Nephron progenitor cell (in vitro differentiated cells): ENCODE results near the gene ATXN7L3B.
"Not testable (repeated sequence)": the region's sequence is repeated elsewhere in the genome, so short reads cannot be mapped to it uniquely, and the experiment has no call there.

Source experiments
- DNase-seq: peaks from one replicate; pipeline ENCODE4 v3.0.0; 2021
- H3K27ac Mint-ChIP-seq: 2 replicates; pipeline ENCODE4 v1.8.0; 2021; ENCODE audit warnings: mild to moderate bottlenecking, moderate library complexity, mixed read lengths
- H3K27me3 Mint-ChIP-seq: 2 replicates; pipeline ENCODE4 v1.8.0; 2021; ENCODE audit warnings: mild to moderate bottlenecking, low read depth, mixed read lengths; ENCODE audit not compliant: poor library complexity
- H3K36me3 Mint-ChIP-seq: 2 replicates; pipeline ENCODE4 v1.8.0; 2021; ENCODE audit warnings: low read depth, mixed read lengths
- H3K4me1 Mint-ChIP-seq: 2 replicates; pipeline ENCODE4 v1.8.0; 2021; ENCODE audit warnings: mixed read lengths
- H3K4me3 Mint-ChIP-seq: 2 replicates; pipeline ENCODE4 v1.8.0; 2021; ENCODE audit warnings: mild to moderate bottlenecking, moderate library complexity, mixed read lengths
- H3K9me3 Mint-ChIP-seq: 2 replicates; pipeline ENCODE4 v1.8.0; 2021; ENCODE audit warnings: mild to moderate bottlenecking, moderate library complexity, mixed read lengths
- CTCF ChIP-seq: fragments of 200-600 bp; sonication (generic); IDR thresholded peaks from 2 replicates; pipeline ENCODE4 v1.5.0; 2021; ENCODE audit warnings: antibody characterized with exemption

The ATXN7L3B gene

GRCh38 chr12:74499192-74499591, 38.4 kb upstream of the ATXN7L3B start:
- Mint-ChIP-seq H3K36me3 (no peaks in the 10 kb centered on the region), H3K4me3 (no peak overlapping the region), H3K9me3 (peaks cover 15% of the 10 kb centered on the region), H3K27ac (no peak overlapping the region), H3K4me1 (no peaks in the 10 kb centered on the region), H3K27me3 (no peaks in the 10 kb centered on the region)
- no peak for DNase-seq
- no peak for TF ChIP-seq CTCF

GRCh38 chr12:74508873-74509657, 28.6 kb upstream of the ATXN7L3B start:
- peak overlapping the region; percentile 70 for H3K4me3 Mint-ChIP-seq
- not testable (repeated sequence) for H3K4me1 Mint-ChIP-seq, H3K36me3 Mint-ChIP-seq, DNase-seq, H3K27me3 Mint-ChIP-seq
- H3K27ac Mint-ChIP-seq, result peak overlapping the region; percentile 91
- H3K9me3 Mint-ChIP-seq, result peaks cover 28% of the 10 kb centered on the region

GRCh38 chr12:74509886-74510285, 27.7 kb upstream of the ATXN7L3B start:
- peaks cover 4% of the 10 kb centered on the region for H3K36me3 Mint-ChIP-seq
- H3K4me3 Mint-ChIP-seq, result peak overlapping the region; percentile 52
- no peak for TF ChIP-seq CTCF

GRCh38 chr12:74514098-74514872, 23.4 kb upstream of the ATXN7L3B start:
- no peak for DNase-seq
- Mint-ChIP-seq H3K27ac (no peak overlapping the region), H3K36me3 (peaks cover 4% of the 10 kb centered on the region), H3K9me3 (peaks cover 11% of the 10 kb centered on the region), H3K4me3 (no peak overlapping the region), H3K4me1 (peaks cover 5% of the 10 kb centered on the region), H3K27me3 (no peaks in the 10 kb centered on the region)
- TF ChIP-seq CTCF, result no peak

More at GRCh38 chr12:74509886-74510285, 27.7 kb upstream of the ATXN7L3B start:
- DNase-seq, result no peak
- Mint-ChIP-seq H3K27me3 (no peaks in the 10 kb centered on the region), H3K4me1 (peaks cover 8% of the 10 kb centered on the region), H3K9me3 (peaks cover 28% of the 10 kb centered on the region), H3K27ac (no peak overlapping the region)

GRCh38 chr12:74515849-74516248, 21.8 kb upstream of the ATXN7L3B start:
- no peaks in the 10 kb centered on the region for H3K9me3 Mint-ChIP-seq
- no peak for TF ChIP-seq CTCF
- H3K4me1 Mint-ChIP-seq, result no peaks in the 10 kb centered on the region

GRCh38 chr12:74526535-74526934, 11.1 kb upstream of the ATXN7L3B start:
- no peaks in the 10 kb centered on the region for H3K4me1 Mint-ChIP-seq
- no peak for TF ChIP-seq CTCF
- H3K36me3 Mint-ChIP-seq, result no peaks in the 10 kb centered on the region
- no peak overlapping the region for H3K27ac Mint-ChIP-seq
- H3K27me3 Mint-ChIP-seq, result no peaks in the 10 kb centered on the region
- DNase-seq, result no peak
- no peaks in the 10 kb centered on the region for H3K9me3 Mint-ChIP-seq
- H3K4me3 Mint-ChIP-seq, result no peak overlapping the region

More at GRCh38 chr12:74515849-74516248, 21.8 kb upstream of the ATXN7L3B start:
- no peak for DNase-seq
- Mint-ChIP-seq H3K36me3 (no peaks in the 10 kb centered on the region), H3K27ac (no peak overlapping the region), H3K27me3 (peaks cover 2% of the 10 kb centered on the region), H3K4me3 (no peak overlapping the region)
